Kidney epithelial cell (primary cell): ENCODE data around the gene THSD4. TPM values are rescaled to one million over a fixed set of nuclear protein-coding genes. Genes with fewer than 3 reads are reported as not detected.

ENCODE experiments used
- DNase-seq: peaks from one replicate; pipeline ENCODE4 v3.0.0-alpha.2; 2010; ENCODE audit warnings: low read depth
- H3K27me3 ChIP-seq: 2 replicates; pipeline ENCODE4 v1.6.0; 2011; ENCODE audit warnings: low read length; ENCODE audit not compliant: control insufficient read depth, insufficient read depth
- H3K36me3 ChIP-seq: 2 replicates; pipeline ENCODE4 v1.5.1; 2011; ENCODE audit warnings: low read length; ENCODE audit not compliant: control insufficient read depth, insufficient read depth
- H3K4me3 ChIP-seq: 2 replicates; pipeline ENCODE4 v1.5.1; 2011; ENCODE audit warnings: low read depth, mild to moderate bottlenecking, control low read depth, low read length
- total RNA-seq: library from RNA; depleted of rRNA; stranded (reverse); fragments of >200 nt; gene quantifications from 2 replicates; pipeline ENCODE4 v1.2.3, GENCODE V29; 2015
- TF ChIP-seq, protein P1 (sequence below): IDR thresholded peaks from 2 replicates; pipeline ENCODE4 v1.5.1; 2011; ENCODE audit warnings: mild to moderate bottlenecking, moderate library complexity, low read length, control low read depth, inconsistent platforms; ENCODE audit not compliant: insufficient read depth, poor library complexity, severe bottlenecking

The THSD4 gene
- total RNA-seq, 1 donor from 2014 or later: 17.7 TPM

DNA sequence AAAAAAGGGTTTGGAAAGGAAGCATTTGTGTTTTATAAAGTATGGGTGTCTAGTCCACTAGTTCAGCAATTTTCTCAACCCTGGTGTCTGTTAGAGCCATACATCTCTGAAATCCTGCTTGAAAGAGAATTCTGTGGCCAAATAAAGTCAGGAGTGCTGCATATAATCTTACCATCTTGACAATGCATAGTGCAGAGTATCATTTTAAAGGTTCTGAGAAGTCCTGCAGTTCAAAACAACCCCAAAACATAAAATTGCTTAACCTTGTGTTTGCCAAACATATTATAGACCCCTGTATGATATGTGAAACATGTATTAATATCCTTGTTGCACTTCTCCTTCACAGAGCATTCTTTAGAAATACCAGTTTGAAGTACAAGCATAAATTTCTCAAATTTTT is 191.3 kb downstream of the THSD4 start:
- H3K4me3 ChIP-seq: no peak overlapping the region
- TF ChIP-seq, protein P1, sequence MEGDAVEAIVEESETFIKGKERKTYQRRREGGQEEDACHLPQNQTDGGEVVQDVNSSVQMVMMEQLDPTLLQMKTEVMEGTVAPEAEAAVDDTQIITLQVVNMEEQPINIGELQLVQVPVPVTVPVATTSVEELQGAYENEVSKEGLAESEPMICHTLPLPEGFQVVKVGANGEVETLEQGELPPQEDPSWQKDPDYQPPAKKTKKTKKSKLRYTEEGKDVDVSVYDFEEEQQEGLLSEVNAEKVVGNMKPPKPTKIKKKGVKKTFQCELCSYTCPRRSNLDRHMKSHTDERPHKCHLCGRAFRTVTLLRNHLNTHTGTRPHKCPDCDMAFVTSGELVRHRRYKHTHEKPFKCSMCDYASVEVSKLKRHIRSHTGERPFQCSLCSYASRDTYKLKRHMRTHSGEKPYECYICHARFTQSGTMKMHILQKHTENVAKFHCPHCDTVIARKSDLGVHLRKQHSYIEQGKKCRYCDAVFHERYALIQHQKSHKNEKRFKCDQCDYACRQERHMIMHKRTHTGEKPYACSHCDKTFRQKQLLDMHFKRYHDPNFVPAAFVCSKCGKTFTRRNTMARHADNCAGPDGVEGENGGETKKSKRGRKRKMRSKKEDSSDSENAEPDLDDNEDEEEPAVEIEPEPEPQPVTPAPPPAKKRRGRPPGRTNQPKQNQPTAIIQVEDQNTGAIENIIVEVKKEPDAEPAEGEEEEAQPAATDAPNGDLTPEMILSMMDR: no peak
- H3K27me3 ChIP-seq: no peaks in the 10 kb centered on the region
- DNase-seq: no peak
- no peaks in the 10 kb centered on the region for H3K36me3 ChIP-seq

DNA sequence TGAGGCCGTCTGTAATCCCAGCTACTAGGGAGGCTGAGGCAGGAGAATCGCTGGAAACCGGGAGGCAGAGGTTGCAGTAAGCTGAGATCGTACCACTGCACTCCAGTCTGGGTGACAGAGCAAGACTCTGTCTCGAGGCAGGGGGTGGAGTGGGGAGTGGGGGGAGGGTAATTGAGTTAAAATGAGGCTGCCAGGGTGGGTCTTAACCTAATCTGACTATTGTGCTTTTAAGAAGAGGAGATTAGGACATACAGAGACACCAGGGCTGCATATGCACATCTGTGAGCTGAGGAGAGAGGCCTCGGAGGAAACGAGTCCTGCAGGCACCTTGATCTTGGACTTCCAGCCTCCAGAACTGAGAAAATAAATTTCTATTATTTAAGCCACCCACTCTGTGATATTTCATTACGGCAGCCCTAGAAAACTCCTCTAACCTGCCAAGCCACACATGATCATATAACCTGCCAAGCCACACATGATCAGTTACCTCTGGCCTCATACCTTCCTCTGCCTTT is 197.0 kb downstream of the THSD4 start:
- peaks cover 2% of the 10 kb centered on the region for H3K36me3 ChIP-seq
- TF ChIP-seq, protein P1: no peak
- H3K27me3 ChIP-seq: no peaks in the 10 kb centered on the region
- DNase-seq: no peak
- H3K4me3 ChIP-seq: no peak overlapping the region

DNA sequence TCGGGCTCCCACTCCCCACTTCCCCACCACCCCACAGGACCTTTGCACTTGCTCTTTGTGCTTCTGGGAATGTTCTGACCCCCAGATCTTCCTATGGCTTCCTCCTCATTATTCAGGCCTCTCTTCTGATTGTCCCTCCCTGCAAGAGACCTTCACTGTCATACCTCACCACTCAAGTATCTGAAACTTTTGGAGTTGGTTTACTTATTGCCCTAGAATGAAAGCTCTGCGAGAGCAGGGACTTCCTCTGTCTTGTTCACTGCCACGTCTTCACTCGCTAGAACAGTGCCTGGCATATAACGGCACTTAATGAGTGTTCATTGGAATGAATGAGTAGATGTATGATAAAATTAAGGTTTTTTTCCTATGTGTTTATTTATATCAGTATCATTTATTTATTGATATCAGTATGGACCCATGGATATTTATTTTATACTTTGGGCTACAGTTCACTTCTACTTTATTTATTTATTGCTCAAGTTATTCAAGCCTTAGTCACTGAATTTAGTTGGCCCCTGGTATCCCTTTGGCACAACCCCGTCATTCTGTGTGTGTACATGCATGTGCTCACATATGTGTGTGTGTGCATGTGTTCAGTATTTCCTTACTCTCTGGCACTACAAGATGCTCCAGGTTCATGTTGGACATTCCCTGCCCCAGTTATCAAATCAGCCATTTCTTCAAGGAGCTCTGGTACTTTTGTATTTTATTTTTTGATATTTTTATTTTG is 197.6 kb downstream of the THSD4 start:
- Histone ChIP-seq H3K27me3 (no peaks in the 10 kb centered on the region), H3K36me3 (peaks cover 2% of the 10 kb centered on the region), H3K4me3 (no peak overlapping the region)
- TF ChIP-seq, protein P1: no peak
- no peak for DNase-seq

DNA sequence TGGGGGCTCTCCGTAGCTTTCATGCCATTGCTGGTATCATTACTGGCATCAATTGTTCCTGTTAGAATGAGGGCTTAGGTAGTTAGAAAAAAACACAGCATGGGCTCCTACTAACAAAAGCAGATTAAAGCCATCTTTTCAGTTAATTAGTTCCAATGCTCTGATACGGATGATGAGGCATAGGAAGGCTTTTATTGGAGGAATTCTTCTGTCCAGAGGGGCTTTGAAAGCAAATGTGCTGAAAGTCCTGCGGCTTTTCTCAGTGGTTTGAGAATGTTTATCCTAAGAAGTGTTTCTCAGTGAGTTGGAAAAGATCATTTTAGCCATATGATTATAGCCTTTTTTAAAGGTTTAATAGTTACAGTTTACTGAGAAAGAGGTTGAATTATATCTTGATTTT is 198.5 kb downstream of the THSD4 start:
- no peaks in the 10 kb centered on the region for H3K27me3 ChIP-seq
- TF ChIP-seq, protein P1: no peak
- DNase-seq: no peak
- peaks cover 2% of the 10 kb centered on the region for H3K36me3 ChIP-seq
- H3K4me3 ChIP-seq: no peak overlapping the region

DNA sequence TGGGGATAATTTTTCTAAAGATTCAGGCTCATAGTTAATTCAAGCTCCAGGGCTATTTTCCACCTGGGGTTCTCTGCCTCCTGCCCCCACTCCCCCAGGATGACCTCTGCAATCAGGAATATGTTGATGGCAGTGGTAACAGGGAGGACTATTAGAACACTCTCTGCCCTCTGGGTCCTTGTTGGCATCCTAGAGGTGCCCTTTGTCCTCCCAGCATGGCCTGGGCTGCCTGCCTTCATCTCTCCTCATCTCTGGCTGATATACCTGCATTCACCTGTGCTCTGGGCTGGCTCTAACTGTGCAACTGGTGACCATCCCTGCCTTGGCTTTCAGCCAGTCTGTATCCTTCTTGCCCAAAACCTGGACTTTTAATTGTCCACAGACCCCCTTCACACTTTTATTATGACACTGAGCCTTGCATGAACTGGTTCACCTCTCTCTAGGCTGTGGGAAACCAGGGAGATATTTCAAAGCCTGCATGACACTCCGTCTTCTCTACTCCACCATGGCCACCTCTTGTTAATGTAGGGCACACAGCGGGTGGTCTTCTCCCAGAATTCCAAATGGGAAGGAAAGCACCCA is 199.8 kb downstream of the THSD4 start:
- no peak for DNase-seq
- TF ChIP-seq, protein P1: no peak
- H3K36me3 ChIP-seq: peaks cover 2% of the 10 kb centered on the region
- no peaks in the 10 kb centered on the region for H3K27me3 ChIP-seq
- no peak overlapping the region for H3K4me3 ChIP-seq
